ENCODE results near the gene POU2F3. TPM values are rescaled to one million over a fixed set of nuclear protein-coding genes. Genes with fewer than 3 reads are reported as not detected.

The POU2F3 gene
- polyA plus RNA-seq, 6 donors from 2014 or later = not detected

DNA sequence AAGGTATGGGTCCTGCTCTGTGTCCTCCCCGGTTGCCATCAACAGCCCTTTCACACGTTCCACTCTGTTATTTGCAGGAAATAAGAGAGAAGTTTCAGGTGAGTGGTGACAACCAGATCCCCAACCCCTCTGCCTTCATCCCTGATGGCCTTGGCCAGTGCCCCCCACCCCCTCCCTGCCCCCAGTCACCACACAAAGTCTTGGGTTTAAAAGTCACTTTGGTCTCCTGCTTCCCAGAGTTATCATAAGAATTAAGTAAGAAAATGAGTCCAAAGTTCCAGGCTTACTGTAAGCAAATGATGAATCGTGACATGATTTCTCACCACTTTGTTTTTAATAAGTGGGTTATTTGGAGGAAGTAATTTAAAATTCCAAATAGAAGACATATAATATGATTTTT is 38.3 kb upstream of the POU2F3 start:
- Mint-ChIP-seq H3K36me3 (no peaks in the 10 kb centered on the region), H3K4me1 (peaks cover 0 to 3% (median 0%) of the 10 kb centered on the region in 3 donors), H3K27ac (no peak overlapping the region), H3K27me3 (peaks cover 2 to 46% (median 36%) of the 10 kb centered on the region in 3 donors), H3K9me3 (no peaks in the 10 kb centered on the region), H3K4me3 (no peak overlapping the region)
- ATAC-seq (ENCODE audit: low read depth in 2 of 2) (no peak), DNase-seq (no peak)

DNA sequence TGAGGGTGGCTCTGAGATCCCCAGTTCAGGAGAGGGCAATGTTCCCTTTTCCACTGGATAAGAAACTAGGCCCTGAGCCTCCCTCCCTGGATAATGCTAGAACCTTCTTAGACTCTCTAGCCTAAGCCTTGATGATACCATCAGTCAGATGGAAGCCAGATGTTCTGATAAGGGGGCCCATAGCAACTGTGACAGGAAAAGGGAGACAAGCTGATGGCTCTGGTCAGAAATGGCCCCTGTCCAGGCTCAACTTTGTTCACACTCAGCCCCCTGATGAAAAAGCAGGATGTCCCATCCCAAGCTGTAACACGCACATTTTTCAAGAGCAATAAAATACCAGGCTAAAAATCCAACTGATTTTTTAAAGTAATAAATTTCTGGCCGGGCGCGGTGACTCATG is 36.3 kb upstream of the POU2F3 start:
- ATAC-seq (ENCODE audit: low read depth in 2 of 2) (no peak), DNase-seq (no peak)
- H3K4me1 Mint-ChIP-seq = peaks cover 0 to 3% (median 0%) of the 10 kb centered on the region in 3 donors
- no peaks in the 10 kb centered on the region for H3K9me3 Mint-ChIP-seq
- H3K4me3 Mint-ChIP-seq = no peak overlapping the region
- no peaks in the 10 kb centered on the region for H3K36me3 Mint-ChIP-seq
- peaks cover 8 to 58% (median 49%) of the 10 kb centered on the region in 3 donors for H3K27me3 Mint-ChIP-seq
- no peak overlapping the region for H3K27ac Mint-ChIP-seq

DNA sequence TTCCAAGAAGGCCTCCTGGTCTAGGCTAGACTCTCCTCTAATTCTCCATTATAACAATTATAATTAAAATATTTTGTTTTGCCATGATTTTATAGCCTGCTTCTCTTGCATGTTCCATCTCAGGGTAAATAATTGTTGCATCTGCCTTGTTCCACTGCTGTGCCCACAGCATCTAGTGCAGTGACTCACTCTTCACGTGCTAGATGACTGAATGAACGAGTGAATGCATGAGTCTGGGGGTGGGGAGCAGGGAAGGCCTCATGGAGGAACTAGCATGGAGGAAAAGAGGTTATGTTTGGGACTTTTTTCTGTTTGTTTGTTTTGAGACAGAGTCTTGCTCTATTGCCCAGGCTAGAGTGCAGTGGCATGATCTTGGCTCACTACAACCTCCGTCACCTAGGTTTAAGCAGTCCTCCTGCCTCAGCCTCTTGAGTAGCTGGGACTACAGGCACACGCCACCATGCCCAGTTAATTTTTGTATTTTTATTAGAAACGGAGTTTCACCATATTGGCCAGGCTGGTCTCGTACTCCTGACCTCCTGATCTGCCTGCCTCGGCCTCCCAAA is 34.3 kb upstream of the POU2F3 start:
- Mint-ChIP-seq H3K27ac (no peak overlapping the region), H3K36me3 (no peaks in the 10 kb centered on the region), H3K27me3 (peaks cover 8 to 53% (median 36%) of the 10 kb centered on the region in 3 donors), H3K4me3 (no peak overlapping the region), H3K9me3 (no peaks in the 10 kb centered on the region), H3K4me1 (peaks cover 6 to 13% (median 11%) of the 10 kb centered on the region in 3 donors)
- DNase-seq (no peak), ATAC-seq (ENCODE audit: low read depth in 2 of 2) (no peak)

DNA sequence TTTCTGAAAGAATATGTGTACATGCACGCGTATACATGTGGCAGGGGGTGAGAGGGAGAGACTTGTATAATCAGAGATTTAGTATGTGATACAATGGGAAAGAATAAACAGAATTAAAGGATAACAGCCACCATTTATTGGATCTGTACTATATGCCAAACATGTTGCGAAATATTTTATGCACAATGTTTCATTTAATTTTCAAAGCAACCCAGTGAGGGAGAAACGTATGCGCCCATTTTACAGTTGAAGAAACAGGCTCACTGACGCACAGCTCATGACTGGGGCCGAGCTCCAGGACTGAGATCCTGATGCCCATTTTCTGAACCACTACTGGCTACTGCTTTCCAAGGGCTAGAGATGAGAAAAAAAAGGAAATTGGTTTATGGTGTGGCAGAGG is 32.4 kb upstream of the POU2F3 start:
- Mint-ChIP-seq H3K36me3 (no peaks in the 10 kb centered on the region), H3K27me3 (peaks cover 8 to 57% (median 41%) of the 10 kb centered on the region in 3 donors), H3K9me3 (no peaks in the 10 kb centered on the region), H3K4me3 (peak overlapping the region in 3 of 8 donors; percentile 36 to 98 (median 42)), H3K27ac (no peak overlapping the region), H3K4me1 (peaks cover 15 to 21% (median 18%) of the 10 kb centered on the region in 3 donors)
- DNase-seq (no peak), ATAC-seq (ENCODE audit: low read depth in 2 of 2) (no peak)

DNA sequence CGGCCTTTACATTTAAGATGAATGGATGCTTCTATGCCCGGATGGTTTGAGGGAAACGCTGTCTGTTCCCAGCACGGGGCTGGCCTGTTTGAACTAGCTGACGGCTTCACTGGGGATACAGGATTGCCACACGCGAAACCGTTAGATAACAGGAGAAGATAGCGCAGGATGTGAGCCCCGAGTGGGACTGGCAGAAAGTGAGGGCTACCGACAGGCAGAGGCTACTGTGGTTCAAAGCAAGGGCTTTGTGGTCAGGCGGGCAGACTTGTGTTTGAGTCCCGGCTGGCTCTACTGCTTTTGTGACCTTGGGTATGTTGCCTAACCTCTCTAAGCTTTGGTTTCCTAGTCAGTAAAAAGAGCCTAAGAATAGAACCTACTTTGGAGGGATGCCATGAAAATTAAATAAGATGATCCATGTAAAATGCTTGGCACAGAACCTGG is 31.9 kb upstream of the POU2F3 start:
- H3K4me1 Mint-ChIP-seq = peaks cover 15 to 23% (median 22%) of the 10 kb centered on the region in 3 donors
- H3K9me3 Mint-ChIP-seq = no peaks in the 10 kb centered on the region
- DNase-seq = no peak
- peak overlapping the region in 3 of 8 donors; percentile 21 to 98 (median 54) for H3K4me3 Mint-ChIP-seq
- no peak for ATAC-seq (ENCODE audit: low read depth in 2 of 2)
- peaks cover 8 to 57% (median 41%) of the 10 kb centered on the region in 3 donors for H3K27me3 Mint-ChIP-seq
- H3K27ac Mint-ChIP-seq = no peak overlapping the region
- H3K36me3 Mint-ChIP-seq = no peaks in the 10 kb centered on the region

DNA sequence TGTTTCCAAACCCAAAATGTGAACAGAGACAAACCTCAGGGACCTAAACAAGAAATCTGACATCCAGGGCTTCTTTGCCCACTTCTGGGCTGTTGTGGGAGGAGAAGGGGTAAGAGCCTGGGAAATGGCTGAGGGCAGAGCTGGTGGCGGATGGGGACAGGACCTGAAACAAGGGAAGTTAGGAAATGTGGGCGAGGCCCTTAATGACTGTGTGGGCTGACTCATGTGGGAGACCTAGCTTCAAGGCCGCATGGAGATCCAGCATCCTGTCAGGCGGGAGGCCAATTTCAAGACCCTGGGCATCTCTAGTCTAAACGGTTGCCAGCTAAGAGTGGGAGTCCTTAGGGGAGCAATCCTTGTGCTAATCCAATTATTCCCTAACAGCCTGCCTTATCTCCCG is 31.2 kb upstream of the POU2F3 start:
- H3K4me1 Mint-ChIP-seq = peaks cover 15 to 23% (median 22%) of the 10 kb centered on the region in 3 donors
- peaks cover 8 to 57% (median 41%) of the 10 kb centered on the region in 3 donors for H3K27me3 Mint-ChIP-seq
- no peak overlapping the region for H3K27ac Mint-ChIP-seq
- H3K4me3 Mint-ChIP-seq = peak overlapping the region in 5 of 8 donors; percentile 54 to 98 (median 95)
- DNase-seq (no peak), ATAC-seq (ENCODE audit: low read depth in 2 of 2) (no peak)
- H3K9me3 Mint-ChIP-seq = no peaks in the 10 kb centered on the region
- no peaks in the 10 kb centered on the region for H3K36me3 Mint-ChIP-seq

DNA sequence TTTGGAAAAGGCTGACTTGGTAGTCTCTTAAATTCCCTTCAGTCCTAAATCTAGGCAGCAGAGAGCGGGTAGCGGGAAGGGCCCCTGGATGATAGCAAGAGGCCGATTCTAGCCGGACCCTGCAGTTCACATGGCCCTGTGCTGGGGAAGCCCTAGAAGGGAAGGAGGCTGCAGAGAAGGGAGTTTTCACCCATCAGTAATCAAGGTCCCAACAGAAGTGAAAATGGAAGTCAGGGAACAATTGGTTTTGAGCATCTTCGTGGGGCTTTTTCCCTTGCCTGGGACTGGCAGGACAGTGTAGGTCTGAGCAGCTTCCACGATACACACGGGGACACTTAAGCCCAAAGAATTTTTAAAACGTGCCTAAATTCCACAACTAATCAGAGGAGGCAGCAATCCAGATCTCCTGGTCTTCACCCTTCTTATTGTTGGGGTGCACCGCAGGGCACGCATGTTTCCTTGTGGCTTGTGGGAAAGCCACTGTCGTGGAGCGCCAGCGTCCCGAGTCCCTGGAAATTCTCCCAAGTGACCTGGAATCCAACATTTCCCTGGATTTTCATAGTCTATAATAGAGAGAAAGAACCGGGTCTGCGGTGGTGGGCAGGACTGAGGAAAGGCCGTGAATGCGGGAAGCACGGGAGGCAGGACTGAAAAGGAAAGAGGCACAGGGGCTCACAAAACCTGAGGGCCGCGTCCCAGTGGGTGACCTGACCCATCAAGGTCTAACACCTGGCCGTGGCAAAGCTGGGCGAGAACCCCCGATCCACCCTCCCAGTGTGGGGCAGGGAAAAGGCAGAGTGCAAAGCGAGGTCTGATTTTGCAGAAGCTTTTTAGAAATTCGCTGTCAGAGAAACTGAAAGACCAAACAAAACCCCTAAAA is 30.0 kb upstream of the POU2F3 start:
- Mint-ChIP-seq H3K27me3 (peaks cover 8 to 49% (median 39%) of the 10 kb centered on the region in 3 donors), H3K4me3 (peak overlapping the region; percentile 89 to 98 (median 94)), H3K9me3 (no peaks in the 10 kb centered on the region), H3K4me1 (peaks cover 15 to 23% (median 22%) of the 10 kb centered on the region in 3 donors), H3K36me3 (no peaks in the 10 kb centered on the region), H3K27ac (peak overlapping the region in 5 of 6 donors; percentile 32 to 88 (median 76))
- DNase-seq = no peak
- ATAC-seq (ENCODE audit: low read depth in 2 of 2) = no peak

DNA sequence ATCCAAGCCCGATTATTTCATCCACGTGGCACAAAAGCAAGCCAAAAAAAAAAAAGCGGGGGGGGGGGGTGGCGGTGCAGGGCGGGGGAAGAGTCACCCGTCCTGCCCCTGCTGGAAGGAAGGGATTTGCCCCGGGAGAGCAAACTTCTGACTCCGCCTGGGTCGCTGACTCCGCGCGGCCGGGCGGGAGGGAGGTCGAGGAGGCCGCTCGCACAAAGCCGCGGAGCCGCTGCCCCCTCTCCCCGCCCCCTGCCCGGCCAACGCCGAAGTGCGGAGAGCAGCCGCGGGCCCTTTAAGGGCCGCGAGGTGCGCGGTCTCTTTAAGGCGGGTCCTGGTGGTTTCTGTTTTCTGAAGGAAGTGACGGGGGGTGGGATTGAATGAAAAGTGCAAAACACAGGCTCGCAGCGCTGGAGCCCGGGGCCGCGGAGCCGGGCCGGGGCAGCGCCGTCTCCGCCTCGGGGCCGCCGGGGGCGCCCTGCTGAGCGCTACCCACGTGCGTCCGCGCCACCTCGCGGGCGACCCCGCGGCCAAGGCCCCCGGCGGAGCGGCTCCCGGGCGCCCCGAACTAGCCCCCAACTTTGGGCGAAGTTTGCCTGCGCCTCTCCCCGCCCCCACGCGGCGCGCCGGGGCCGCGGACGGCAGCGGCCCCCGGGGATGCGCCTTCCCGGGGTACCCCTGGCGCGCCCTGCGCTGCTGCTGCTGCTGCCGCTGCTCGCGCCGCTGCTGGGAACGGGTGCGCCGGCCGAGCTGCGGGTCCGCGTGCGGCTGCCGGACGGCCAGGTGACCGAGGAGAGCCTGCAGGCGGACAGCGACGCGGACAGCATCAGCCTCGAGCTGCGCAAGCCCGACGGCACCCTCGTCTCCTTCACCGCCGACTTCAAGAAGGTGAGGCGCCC is 29.1 kb upstream of the POU2F3 start, which contains the start of gene OAF:
OAF (plus strand) TSS at position 407 of the 896 bp plus-strand sequence; CDS start at position 655, 248 bp downstream.
- DNase-seq (peak; percentile 63), ATAC-seq (ENCODE audit: low read depth in 2 of 2) (peak; percentile 87 to 88)
- H3K27me3 Mint-ChIP-seq = peaks cover 8 to 41% (median 33%) of the 10 kb centered on the region in 3 donors
- H3K9me3 Mint-ChIP-seq = no peaks in the 10 kb centered on the region
- H3K4me1 Mint-ChIP-seq = peaks cover 15 to 23% (median 22%) of the 10 kb centered on the region in 3 donors
- H3K36me3 Mint-ChIP-seq = no peaks in the 10 kb centered on the region
- peak within 1 kb of the TSS in 5 of 6 donors; percentile 76 to 94 (median 82) for H3K27ac Mint-ChIP-seq
- peak within 1 kb of the TSS; percentile 93 to 98 (median 96) for H3K4me3 Mint-ChIP-seq

DNA sequence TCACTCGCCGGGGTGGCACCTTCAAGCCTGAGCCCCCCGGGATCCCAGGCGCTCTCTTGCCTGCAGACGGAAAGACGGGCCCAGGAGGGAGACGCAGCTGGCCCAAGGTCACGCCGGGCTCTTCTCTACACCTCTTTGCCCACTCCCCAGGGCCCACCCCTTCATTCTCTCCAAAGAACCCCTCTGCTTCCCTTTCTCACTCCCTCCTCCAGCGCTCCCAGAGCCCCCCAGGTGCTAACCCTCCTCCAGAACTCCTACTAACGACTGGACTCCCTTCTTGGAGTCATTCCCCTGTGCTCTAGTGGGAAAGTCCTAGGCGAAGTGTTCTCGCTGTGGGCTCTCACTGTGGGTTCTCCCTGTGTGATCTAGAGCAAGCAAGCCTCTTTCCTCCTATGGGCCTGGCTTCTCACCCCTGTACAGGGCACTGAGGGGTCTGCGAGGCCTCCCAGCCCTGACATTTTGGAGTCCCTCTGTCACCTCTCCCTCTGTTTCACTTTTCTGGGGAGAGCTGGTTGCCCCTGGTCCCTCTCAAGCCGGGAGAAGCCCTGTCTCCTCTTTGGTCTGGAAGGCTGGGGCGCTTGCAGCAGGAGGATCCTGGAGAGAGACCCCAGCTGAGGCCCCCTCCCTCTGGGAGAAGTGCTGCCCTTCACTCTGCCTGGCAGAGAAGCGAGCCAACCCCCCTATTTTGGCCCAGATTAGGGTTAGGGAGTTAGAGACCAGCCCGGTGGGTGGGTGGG is 28.2 kb upstream of the POU2F3 start:
- H3K4me1 Mint-ChIP-seq = peaks cover 13 to 23% (median 22%) of the 10 kb centered on the region in 3 donors
- H3K27ac Mint-ChIP-seq = peak overlapping the region in 4 of 6 donors; percentile 57 to 94 (median 76)
- DNase-seq = no peak
- H3K4me3 Mint-ChIP-seq = peak overlapping the region; percentile 90 to 96 (median 94)
- no peak for ATAC-seq (ENCODE audit: low read depth in 2 of 2)
- peaks cover 8 to 33% (median 27%) of the 10 kb centered on the region in 3 donors for H3K27me3 Mint-ChIP-seq
- no peaks in the 10 kb centered on the region for H3K9me3 Mint-ChIP-seq
- no peaks in the 10 kb centered on the region for H3K36me3 Mint-ChIP-seq

DNA sequence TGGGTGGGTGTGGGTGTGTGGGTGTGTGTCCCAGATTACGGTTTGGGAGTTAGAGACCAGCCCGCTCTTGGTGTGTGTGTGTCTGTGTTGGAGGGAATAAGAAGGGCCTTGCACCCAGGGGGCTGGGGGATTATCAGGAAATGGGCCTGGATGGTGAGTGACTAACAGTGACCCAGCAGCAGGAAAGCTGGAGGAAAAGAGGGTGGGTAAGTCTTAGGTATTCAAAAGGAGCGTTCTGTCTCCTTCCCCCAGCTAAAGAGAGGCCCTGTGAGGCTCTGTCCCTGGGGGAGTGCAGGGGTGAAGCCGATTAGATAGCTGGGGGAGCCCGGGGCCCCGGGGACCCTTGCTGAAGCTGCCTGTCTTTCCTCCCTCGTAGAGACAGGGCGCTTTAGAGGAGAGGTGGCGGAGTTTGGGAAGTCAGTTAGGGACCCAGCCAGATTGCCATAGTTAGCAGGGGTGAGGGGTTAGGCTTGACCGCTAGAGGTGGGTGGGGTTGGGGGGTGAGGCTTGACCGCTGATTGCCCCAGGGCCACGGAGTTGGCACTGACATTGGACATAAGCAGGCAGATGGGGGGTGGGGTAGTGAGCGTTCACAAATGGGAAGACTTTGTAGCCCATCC is 27.6 kb upstream of the POU2F3 start:
- no peak for DNase-seq
- ATAC-seq (ENCODE audit: low read depth in 2 of 2) = no peak
- H3K4me3 Mint-ChIP-seq = peak overlapping the region in 7 of 8 donors; percentile 47 to 96 (median 93)
- peak overlapping the region in 2 of 6 donors; percentile 61 to 93 for H3K27ac Mint-ChIP-seq
- H3K9me3 Mint-ChIP-seq = no peaks in the 10 kb centered on the region
- H3K27me3 Mint-ChIP-seq = peaks cover 7 to 26% (median 21%) of the 10 kb centered on the region in 3 donors
- peaks cover 13 to 23% (median 22%) of the 10 kb centered on the region in 3 donors for H3K4me1 Mint-ChIP-seq
- H3K36me3 Mint-ChIP-seq = no peaks in the 10 kb centered on the region

DNA sequence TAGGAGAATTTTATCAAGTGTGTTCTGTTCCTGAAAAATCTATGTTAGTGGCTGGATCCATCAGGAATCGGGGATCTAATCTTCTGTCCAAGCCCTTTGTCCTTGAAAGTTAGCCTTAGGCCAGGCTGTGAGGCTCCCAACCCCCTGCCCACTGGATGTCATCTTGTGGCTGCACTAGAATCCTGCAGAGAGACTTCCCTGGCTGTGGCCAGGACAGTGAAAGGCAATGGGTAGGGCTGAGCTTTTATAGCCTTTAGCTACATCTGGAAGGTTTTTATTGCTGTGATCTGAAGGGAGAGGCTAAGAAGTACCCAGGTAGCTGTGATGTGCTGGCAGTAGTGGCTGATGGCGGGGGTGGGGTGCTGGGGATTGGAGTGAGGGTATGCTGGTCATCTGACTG is 27.0 kb upstream of the POU2F3 start:
- Mint-ChIP-seq H3K9me3 (no peaks in the 10 kb centered on the region), H3K36me3 (no peaks in the 10 kb centered on the region), H3K27me3 (peaks cover 1 to 21% (median 15%) of the 10 kb centered on the region in 3 donors), H3K27ac (no peak overlapping the region), H3K4me1 (peaks cover 13 to 23% (median 22%) of the 10 kb centered on the region in 3 donors), H3K4me3 (peak overlapping the region in 4 of 8 donors; percentile 6 to 93 (median 51))
- DNase-seq (no peak), ATAC-seq (ENCODE audit: low read depth in 2 of 2) (no peak)

DNA sequence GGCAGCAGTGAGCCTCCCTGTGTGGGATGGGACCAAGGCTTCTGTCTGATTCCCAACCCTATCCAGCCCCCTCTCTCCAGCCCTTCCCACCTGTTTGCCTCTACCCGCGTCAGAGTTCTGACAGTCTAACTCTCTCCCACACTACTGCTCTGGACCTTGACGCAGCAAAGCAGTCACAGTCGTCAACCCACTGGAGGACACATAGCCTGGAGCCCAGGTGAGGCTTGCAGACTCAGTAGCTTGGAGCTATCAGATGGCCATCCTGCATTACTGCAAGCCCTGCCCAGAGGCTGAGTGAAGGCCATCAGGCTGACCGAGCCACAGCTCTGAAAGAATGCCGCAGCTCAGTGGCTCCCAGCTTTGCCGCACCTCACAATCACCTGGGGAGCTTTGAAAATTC is 25.4 kb upstream of the POU2F3 start:
- H3K36me3 Mint-ChIP-seq = no peaks in the 10 kb centered on the region
- peaks cover 18 to 22% (median 19%) of the 10 kb centered on the region in 3 donors for H3K4me1 Mint-ChIP-seq
- H3K9me3 Mint-ChIP-seq = no peaks in the 10 kb centered on the region
- DNase-seq (no peak), ATAC-seq (ENCODE audit: low read depth in 2 of 2) (no peak)
- H3K27me3 Mint-ChIP-seq = peaks cover 0 to 9% (median 6%) of the 10 kb centered on the region in 3 donors
- no peak overlapping the region for H3K27ac Mint-ChIP-seq
- H3K4me3 Mint-ChIP-seq = peak overlapping the region in 2 of 8 donors; percentile 57 to 93
